Naive thymus-derived CD4-positive, alpha-beta T cell (primary cell): ENCODE data around the gene RAI1. TPM values are rescaled to one million over a fixed set of nuclear protein-coding genes. Genes with fewer than 3 reads are reported as not detected.

Source experiments
- ATAC-seq: fragments of 150-1000 bp; cut with Tn5 transposase; 2 replicates; pipeline ENCODE4 v1.10.0; 2021; ENCODE audit warnings: mild to moderate bottlenecking, moderate library complexity
- CTCF ChIA-PET: fragments of 350-600 bp; sonication (Branson Sonifier 250); formaldehyde crosslinking; loops from one replicate; lab custom pipeline; 2021; ENCODE audit warnings: antibody characterized with exemption; lab: Charles Lee
- POLR2A ChIA-PET: fragments of 350-600 bp; sonication (Branson Sonifier 250); formaldehyde crosslinking; loops from one replicate; lab custom pipeline; 2021; ENCODE audit warnings: antibody characterized with exemption, inconsistent platforms; lab: Charles Lee
- DNase-seq, 9 donors: peaks; one replicate each; pipeline versions ENCODE4 v3.0.0 to v3.0.0-alpha.2; 2020 to 2022; ENCODE audit warnings: mixed read lengths in 1 of 9
- H3K27ac ChIP-seq: one replicate; pipeline ENCODE4 v1.7.0; 2013; ENCODE audit warnings: mild to moderate bottlenecking, low read depth, low read length, moderate library complexity
- H3K27me3 ChIP-seq, 2 donors: one replicate each; pipeline ENCODE4 v1.7.0; 2013; ENCODE audit warnings: low read length in 2 of 2, mild to moderate bottlenecking in 2 of 2, moderate library complexity in 2 of 2; ENCODE audit not compliant: control insufficient read depth in 2 of 2, insufficient read depth in 2 of 2
- H3K36me3 ChIP-seq, 3 experiments: 1 replicate in 2 of 3; 2 replicates in 1 of 3; pipeline ENCODE4 v1.7.0; 2013; ENCODE audit warnings: low read length in 3 of 3, mild to moderate bottlenecking in 3 of 3, moderate library complexity in 1 of 3; ENCODE audit not compliant: insufficient read depth in 3 of 3, control insufficient read depth in 2 of 3
- H3K4me1 ChIP-seq, 2 donors: one replicate each; pipeline ENCODE4 v1.7.0; 2013; ENCODE audit warnings: low read length in 2 of 2, mild to moderate bottlenecking in 2 of 2, moderate library complexity in 1 of 2; ENCODE audit not compliant: control insufficient read depth in 2 of 2, insufficient read depth in 2 of 2
- H3K4me3 ChIP-seq: 2 replicates; pipeline ENCODE4 v1.7.0; 2013; ENCODE audit warnings: mild to moderate bottlenecking, low read length
- H3K9me3 ChIP-seq, 3 experiments: 1 replicate in 2 of 3; 2 replicates in 1 of 3; pipeline ENCODE4 v1.7.0; 2013; ENCODE audit warnings: low read length in 3 of 3; ENCODE audit not compliant: control insufficient read depth in 2 of 3
- H3K27ac Mint-ChIP-seq, 9 donors: one replicate each; pipeline ENCODE4 v1.8.0; 2020 to 2022; ENCODE audit warnings: mixed read lengths in 9 of 9, mild to moderate bottlenecking in 8 of 9, moderate library complexity in 5 of 9, inconsistent platforms in 2 of 9
- H3K27me3 Mint-ChIP-seq, 5 donors: one replicate each; pipeline ENCODE4 v1.8.0; 2021 to 2022; ENCODE audit warnings: mixed read lengths in 5 of 5, mild to moderate bottlenecking in 1 of 5
- H3K36me3 Mint-ChIP-seq, 5 donors: one replicate each; pipeline ENCODE4 v1.8.0; 2020 to 2022; ENCODE audit warnings: mixed read lengths in 5 of 5, mild to moderate bottlenecking in 3 of 5, inconsistent platforms in 1 of 5
- H3K4me1 Mint-ChIP-seq, 7 donors: one replicate each; pipeline ENCODE4 v1.8.0; 2020 to 2022; ENCODE audit warnings: mixed read lengths in 7 of 7, mild to moderate bottlenecking in 3 of 7, inconsistent platforms in 1 of 7
- H3K4me3 Mint-ChIP-seq, 10 donors: one replicate each; pipeline ENCODE4 v1.8.0; 2020 to 2022; ENCODE audit warnings: mild to moderate bottlenecking in 10 of 10, mixed read lengths in 10 of 10, moderate library complexity in 6 of 10, inconsistent platforms in 2 of 10
- H3K9me3 Mint-ChIP-seq, 11 donors: one replicate each; pipeline ENCODE4 v1.8.0; 2020 to 2022; ENCODE audit warnings: mixed read lengths in 11 of 11, mild to moderate bottlenecking in 4 of 11, inconsistent platforms in 1 of 11, moderate library complexity in 1 of 11
- intact Hi-C, 2 donors: fragments of 100-400 bp; cut with micrococcal nuclease; formaldehyde crosslinking; loops; one replicate each; pipeline ENCODE4 v1.15.1; 2023
- polyA plus RNA-seq, 2 donors: library from polyadenylated mRNA; unstranded; fragments of 300-500 nt; fragmentation: Illumina TruSeq; gene quantifications; one replicate each; pipeline ENCODE4 v1.2.3, GENCODE V29; 2021
- total RNA-seq, 6 experiments: library from RNA in 5 of 6; stranded (reverse) in 5 of 6; gene quantifications; 1 replicate in 5 of 6; 2 replicates in 1 of 6; pipeline ENCODE4 v1.2.3 and lab custom pipeline; 2021 to 2026

Gene RAI1
- total and polyA plus RNA-seq, 7 experiments from 2014 or later: 2.0 to 46.2 (median 21.2) TPM

DNA sequence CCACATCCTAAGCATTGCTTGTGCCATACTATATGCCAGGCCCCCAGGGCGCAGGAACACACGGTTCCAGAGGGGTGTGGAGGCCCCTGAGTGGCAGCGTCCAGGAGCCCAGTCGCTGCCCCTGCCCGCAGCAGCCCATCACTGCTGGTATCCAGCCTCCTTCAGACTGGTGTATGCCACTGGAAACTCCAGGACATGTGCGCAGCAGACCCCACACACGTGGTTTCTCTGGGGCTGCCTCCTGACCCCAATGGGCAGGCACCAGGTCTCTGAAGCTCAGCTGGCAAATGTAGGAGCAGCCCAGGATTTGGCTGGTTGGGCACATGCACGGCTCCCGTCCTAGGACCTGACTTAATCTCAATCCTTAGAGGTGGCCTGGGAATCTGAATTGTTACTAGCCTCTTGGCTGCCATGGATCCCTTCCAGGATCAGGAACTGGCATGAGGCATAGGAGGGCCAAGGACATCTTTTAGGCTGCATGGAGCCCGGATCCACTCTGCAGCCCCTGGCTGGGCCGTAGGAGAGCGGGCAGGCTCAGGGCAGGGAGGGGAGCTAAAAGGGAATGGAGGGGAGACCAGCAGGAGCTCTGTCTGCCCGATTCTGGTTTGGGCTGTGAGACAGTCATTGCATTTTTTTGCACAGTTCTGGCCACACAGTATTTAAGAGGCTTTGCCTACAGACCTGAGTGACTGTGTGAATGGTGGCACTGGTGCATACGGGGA, 62.3 kb downstream of the RAI1 start:
- no peak overlapping the region for H3K27ac Mint-ChIP-seq
- intact Hi-C loops: loop anchor here in 1 of 2 donors (5.0 kb wide), 1 partner anchor 39 kb away; no protein-coding TSS in a partner anchor
- POLR2A ChIA-PET: interaction anchor here (1.1 kb wide), 1 partner anchor 36 kb away, joined by 3 read pairs; no protein-coding TSS in a partner anchor
- Histone ChIP-seq H3K27ac (no peak overlapping the region), H3K36me3 (no peaks in the 10 kb centered on the region), H3K4me3 (no peak overlapping the region), H3K9me3 (no peaks in the 10 kb centered on the region), H3K4me1 (peaks cover 0 to 12% of the 10 kb centered on the region in 2 donors), H3K27me3 (no peaks in the 10 kb centered on the region)
- peaks cover 0 to 5% (median 0%) of the 10 kb centered on the region in 5 donors for H3K27me3 Mint-ChIP-seq
- H3K4me3 Mint-ChIP-seq: no peak overlapping the region
- peaks cover 0 to 1% (median 0%) of the 10 kb centered on the region in 11 donors for H3K9me3 Mint-ChIP-seq
- H3K4me1 Mint-ChIP-seq: peaks cover 11 to 39% (median 33%) of the 10 kb centered on the region in 7 donors
- H3K36me3 Mint-ChIP-seq: no peaks in the 10 kb centered on the region
- DNase-seq (no peak), ATAC-seq (no peak)
- CTCF ChIA-PET: no interaction called here

DNA sequence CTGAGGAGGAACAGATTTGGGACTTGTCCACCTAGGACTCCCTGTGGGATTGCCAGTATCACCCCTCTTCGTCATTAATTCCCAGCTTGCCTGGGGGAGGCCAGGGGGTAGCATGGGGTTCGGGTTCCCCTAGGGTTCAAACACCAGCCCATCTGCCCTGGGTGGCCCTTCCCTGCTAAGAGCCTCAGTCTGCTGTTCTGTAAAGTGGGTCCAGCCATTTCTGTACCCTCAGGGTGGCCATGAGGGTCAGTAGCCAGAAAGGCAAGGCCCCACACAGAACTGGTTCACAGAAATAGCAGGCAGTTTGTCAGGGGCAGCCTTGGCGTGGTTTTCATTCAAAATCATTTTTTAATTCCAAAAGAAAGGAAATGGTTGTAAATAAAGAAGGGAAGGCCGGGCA, 62.9 kb downstream of the RAI1 start:
- Mint-ChIP-seq H3K9me3 (peaks cover 0 to 1% (median 0%) of the 10 kb centered on the region in 11 donors), H3K4me1 (peaks cover 14 to 35% (median 33%) of the 10 kb centered on the region in 7 donors), H3K27me3 (peaks cover 0 to 5% (median 0%) of the 10 kb centered on the region in 5 donors), H3K36me3 (no peaks in the 10 kb centered on the region), H3K4me3 (no peak overlapping the region), H3K27ac (no peak overlapping the region)
- DNase-seq (no peak), ATAC-seq (no peak)
- H3K36me3 ChIP-seq: no peaks in the 10 kb centered on the region
- H3K4me1 ChIP-seq: peaks cover 2 to 13% of the 10 kb centered on the region in 2 donors
- intact Hi-C loops: loop anchor here in 1 of 2 donors (5.0 kb wide), 1 partner anchor 38 kb away; no protein-coding TSS in a partner anchor
- POLR2A ChIA-PET: interaction anchor here (1.1 kb wide), 1 partner anchor 36 kb away, joined by 3 read pairs; no protein-coding TSS in a partner anchor
- H3K9me3 ChIP-seq: no peaks in the 10 kb centered on the region
- no peak overlapping the region for H3K4me3 ChIP-seq
- no peak overlapping the region for H3K27ac ChIP-seq
- H3K27me3 ChIP-seq: no peaks in the 10 kb centered on the region
- CTCF ChIA-PET: no interaction called here

DNA sequence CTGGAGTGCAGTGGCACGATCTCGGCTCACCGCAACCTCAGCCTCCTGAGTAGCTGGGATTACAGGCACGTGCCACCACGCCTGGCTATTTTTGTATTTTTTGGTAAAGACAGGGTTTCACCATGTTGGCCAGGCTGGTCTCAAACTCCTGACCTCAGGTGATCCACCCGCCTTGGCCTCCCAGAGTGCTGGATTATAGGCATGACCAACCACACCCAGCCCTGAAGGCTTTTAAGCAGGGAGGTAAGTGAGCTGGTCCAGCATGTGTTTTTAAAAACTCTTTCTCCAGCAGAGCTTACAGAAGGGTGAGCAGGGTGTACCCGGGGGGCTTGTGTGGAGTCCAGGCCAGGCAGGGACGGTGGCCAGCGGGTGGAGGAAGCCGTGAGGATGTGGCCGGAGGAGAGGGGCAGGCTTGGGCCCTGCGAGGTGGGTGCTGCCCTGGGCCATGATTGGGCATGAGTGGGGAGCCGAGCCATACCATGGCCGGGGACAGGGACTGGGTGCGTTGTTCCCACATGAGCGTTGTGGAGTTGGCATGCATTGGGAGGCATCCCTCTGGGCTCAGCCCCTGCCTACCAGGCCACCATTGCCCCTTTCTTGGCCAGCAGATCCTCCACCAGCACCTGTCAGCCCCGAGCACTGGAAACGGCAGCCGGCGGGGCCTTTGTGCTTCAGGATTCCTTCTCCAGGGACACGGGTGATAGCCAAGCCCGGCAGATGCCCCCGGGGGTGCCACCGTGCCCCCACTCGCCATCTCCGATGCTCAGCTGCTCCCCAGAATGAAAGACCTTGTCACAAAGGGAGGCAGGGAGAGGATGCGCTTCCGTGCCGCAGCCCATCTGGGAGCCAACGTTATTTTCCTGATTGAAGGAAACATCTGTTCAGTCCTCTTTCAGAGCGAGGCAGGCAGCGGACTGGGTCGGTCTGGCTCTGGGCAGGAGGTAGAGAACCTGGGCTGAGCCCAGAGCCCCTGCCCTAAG, 64.5 kb downstream of the RAI1 start:
- peaks cover 23 to 42% (median 37%) of the 10 kb centered on the region in 7 donors for H3K4me1 Mint-ChIP-seq
- H3K27ac Mint-ChIP-seq: peak overlapping the region in 2 of 9 donors; percentile 28 to 46
- Histone ChIP-seq H3K9me3 (no peaks in the 10 kb centered on the region), H3K36me3 (no peaks in the 10 kb centered on the region), H3K27ac (no peak overlapping the region), H3K4me1 (peaks cover 18 to 19% of the 10 kb centered on the region in 2 donors), H3K27me3 (no peaks in the 10 kb centered on the region), H3K4me3 (no peak overlapping the region)
- ChIA-PET POLR2A (interaction anchor here (1.0 kb wide), 1 partner anchor 10 kb away, joined by 4 read pairs; no protein-coding TSS in a partner anchor), CTCF (interaction anchor here (0.7 kb wide), 1 partner anchor 402 kb away, joined by 6 read pairs; no protein-coding TSS in a partner anchor)
- no peak for DNase-seq
- intact Hi-C loops: no loop called here
- no peak for ATAC-seq
- no peak overlapping the region for H3K4me3 Mint-ChIP-seq
- H3K36me3 Mint-ChIP-seq: no peaks in the 10 kb centered on the region
- H3K27me3 Mint-ChIP-seq: peaks cover 0 to 2% (median 0%) of the 10 kb centered on the region in 5 donors
- H3K9me3 Mint-ChIP-seq: peaks cover 0 to 1% (median 0%) of the 10 kb centered on the region in 11 donors

DNA sequence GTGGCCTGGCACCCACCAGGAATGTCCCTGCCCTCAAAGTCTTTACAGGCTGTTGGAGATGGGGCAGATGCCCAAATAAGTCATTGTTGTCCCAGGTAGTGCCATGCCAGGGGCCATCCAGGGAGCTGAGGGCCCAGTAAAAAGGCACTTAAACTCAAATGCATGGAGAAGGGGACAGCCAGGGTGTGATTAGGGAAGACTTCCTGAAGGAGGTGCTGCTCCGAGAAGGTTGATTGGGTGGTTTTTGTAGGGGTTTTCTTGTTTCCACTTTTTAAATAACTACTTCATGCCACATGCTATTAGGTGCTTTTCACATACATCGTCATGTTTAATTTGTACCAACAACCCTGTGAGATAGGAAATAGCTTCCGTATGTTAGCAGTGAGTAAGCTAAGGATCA, 66.9 kb downstream of the RAI1 start:
- POLR2A ChIA-PET: no interaction called here
- Histone ChIP-seq H3K4me1 (peaks cover 33 to 37% of the 10 kb centered on the region in 2 donors), H3K27me3 (no peaks in the 10 kb centered on the region), H3K9me3 (no peaks in the 10 kb centered on the region), H3K36me3 (no peaks in the 10 kb centered on the region), H3K27ac (peak overlapping the region; percentile 89), H3K4me3 (no peak overlapping the region)
- ATAC-seq (no peak), DNase-seq (no peak)
- H3K4me1 Mint-ChIP-seq: peaks cover 33 to 52% (median 49%) of the 10 kb centered on the region in 7 donors
- CTCF ChIA-PET: no interaction called here
- no peaks in the 10 kb centered on the region for H3K27me3 Mint-ChIP-seq
- intact Hi-C loops: no loop called here
- peak overlapping the region in 4 of 10 donors; percentile 25 to 53 (median 32) for H3K4me3 Mint-ChIP-seq
- H3K36me3 Mint-ChIP-seq: no peaks in the 10 kb centered on the region
- H3K27ac Mint-ChIP-seq: peak overlapping the region; percentile 13 to 98 (median 65)
- H3K9me3 Mint-ChIP-seq: peaks cover 0 to 1% (median 0%) of the 10 kb centered on the region in 11 donors

DNA sequence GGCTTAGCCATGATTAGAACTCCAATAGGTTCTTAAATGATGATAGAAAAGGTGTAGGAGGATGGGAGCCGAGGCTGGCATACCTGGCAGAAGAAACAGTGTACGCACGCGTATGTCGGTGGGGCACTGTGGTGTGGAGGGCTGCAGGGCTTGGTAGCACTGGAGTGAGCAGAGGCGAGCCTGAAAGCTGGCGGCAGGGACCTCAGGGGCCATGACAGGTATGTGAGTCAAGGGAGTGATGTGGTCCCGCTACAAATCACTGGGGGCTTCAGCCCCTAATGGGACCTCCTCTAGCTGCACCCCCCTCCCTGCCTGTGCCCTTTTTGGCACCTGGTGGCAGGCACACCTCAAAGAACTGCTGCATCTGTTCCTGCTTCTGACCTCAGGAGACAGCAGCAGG, 67.3 kb downstream of the RAI1 start:
- H3K27me3 ChIP-seq: no peaks in the 10 kb centered on the region
- H3K9me3 Mint-ChIP-seq: peaks cover 0 to 1% (median 0%) of the 10 kb centered on the region in 11 donors
- DNase-seq: no peak
- peak overlapping the region in 4 of 10 donors; percentile 25 to 53 (median 32) for H3K4me3 Mint-ChIP-seq
- H3K4me3 ChIP-seq: no peak overlapping the region
- ChIA-PET CTCF (interaction anchor here (0.7 to 1.8 kb wide), 3 partner anchors 14 to 112 kb away, joined by 3 to 7 read pairs (median 5); no protein-coding TSS in a partner anchor), POLR2A (interaction anchor here (2.0 kb wide), 1 partner anchor 11 kb away, joined by 8 read pairs; no protein-coding TSS in a partner anchor)
- peaks cover 33 to 56% (median 53%) of the 10 kb centered on the region in 7 donors for H3K4me1 Mint-ChIP-seq
- ATAC-seq: no peak
- peaks cover 37 to 38% of the 10 kb centered on the region in 2 donors for H3K4me1 ChIP-seq
- intact Hi-C loops: no loop called here
- H3K27me3 Mint-ChIP-seq: no peaks in the 10 kb centered on the region
- no peaks in the 10 kb centered on the region for H3K9me3 ChIP-seq
- no peaks in the 10 kb centered on the region for H3K36me3 Mint-ChIP-seq
- H3K27ac ChIP-seq: peak overlapping the region; percentile 89
- H3K36me3 ChIP-seq: no peaks in the 10 kb centered on the region
- H3K27ac Mint-ChIP-seq: peak overlapping the region; percentile 13 to 98 (median 65)
